ENCODE results near the gene RPAP3. TPM values are rescaled to one million over a fixed set of nuclear protein-coding genes. Genes with fewer than 3 reads are reported as not detected.

The RPAP3 gene
- polyA plus RNA-seq, 1 donor from 2014 or later: 39.7 TPM

DNA sequence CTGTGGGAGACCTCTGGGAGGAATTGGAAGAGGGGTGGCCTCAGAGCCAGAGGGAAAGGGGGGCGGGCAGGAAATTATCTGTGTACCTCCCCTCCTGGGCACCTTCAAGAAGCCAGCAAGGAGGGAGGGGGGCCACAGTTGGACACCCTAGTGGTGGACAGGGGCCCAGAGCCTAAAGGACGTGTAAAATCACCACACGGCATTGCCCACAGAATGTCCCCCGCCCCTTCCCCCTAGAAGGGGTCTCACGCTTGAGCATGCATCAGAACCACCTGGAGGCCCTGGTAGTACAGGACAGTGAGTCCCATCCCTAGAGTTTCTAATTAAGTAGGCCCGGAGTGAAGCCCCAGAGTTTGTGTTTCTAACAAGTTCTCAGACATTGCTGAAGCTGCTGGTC, 11.2 kb upstream of the RPAP3 start:
- H3K27me3 ChIP-seq (ENCODE audit: insufficient read depth, low read depth, low read length): no peaks in the 10 kb centered on the region
- H3F3A ChIP-seq (ENCODE audit: insufficient read depth, low read length, poor library complexity, severe bottlenecking): no peaks in the 10 kb centered on the region
- H3K36me3 ChIP-seq (ENCODE audit: insufficient read depth, low read length): no peaks in the 10 kb centered on the region
- no peak overlapping the region for H3K4me3 ChIP-seq (ENCODE audit: low read length)
- no peaks in the 10 kb centered on the region for H3K9me2 ChIP-seq (ENCODE audit: insufficient read depth, low read length)
- H3K79me2 ChIP-seq (replicated peaks; ENCODE audit: insufficient read depth, low read length): no peaks in the 10 kb centered on the region
- no peaks in the 10 kb centered on the region for H4K20me1 ChIP-seq (ENCODE audit: insufficient read depth)
- H3K9me3 ChIP-seq (ENCODE audit: low read length): no peaks in the 10 kb centered on the region
- H2AFZ ChIP-seq (ENCODE audit: low read depth, low read length): no peak overlapping the region
- H3K27ac ChIP-seq (ENCODE audit: low read length): no peak overlapping the region
- H3K9ac ChIP-seq (ENCODE audit: low read length): no peak overlapping the region
- no peak overlapping the region for H3K4me2 ChIP-seq (ENCODE audit: low read length)
- TF ChIP-seq EZH2 (IDR thresholded peaks at IDR 0.05; ENCODE audit: borderline replicate concordance, insufficient read depth, low read length, poor library complexity, severe bottlenecking) (no peak), RAD21 (conservative IDR thresholded peaks at IDR 0.05) (no peak), MXI1 (conservative IDR thresholded peaks at IDR 0.05; ENCODE audit: poor library complexity, severe bottlenecking) (no peak), EP300 (conservative IDR thresholded peaks at IDR 0.05; ENCODE audit: poor library complexity, severe bottlenecking) (no peak), TAF1 (IDR thresholded peaks at IDR 0.05; ENCODE audit: low read depth) (no peak), POLR2AphosphoS5 (IDR thresholded peaks at IDR 0.05) (no peak)
- TF ChIP-seq, protein P1, sequence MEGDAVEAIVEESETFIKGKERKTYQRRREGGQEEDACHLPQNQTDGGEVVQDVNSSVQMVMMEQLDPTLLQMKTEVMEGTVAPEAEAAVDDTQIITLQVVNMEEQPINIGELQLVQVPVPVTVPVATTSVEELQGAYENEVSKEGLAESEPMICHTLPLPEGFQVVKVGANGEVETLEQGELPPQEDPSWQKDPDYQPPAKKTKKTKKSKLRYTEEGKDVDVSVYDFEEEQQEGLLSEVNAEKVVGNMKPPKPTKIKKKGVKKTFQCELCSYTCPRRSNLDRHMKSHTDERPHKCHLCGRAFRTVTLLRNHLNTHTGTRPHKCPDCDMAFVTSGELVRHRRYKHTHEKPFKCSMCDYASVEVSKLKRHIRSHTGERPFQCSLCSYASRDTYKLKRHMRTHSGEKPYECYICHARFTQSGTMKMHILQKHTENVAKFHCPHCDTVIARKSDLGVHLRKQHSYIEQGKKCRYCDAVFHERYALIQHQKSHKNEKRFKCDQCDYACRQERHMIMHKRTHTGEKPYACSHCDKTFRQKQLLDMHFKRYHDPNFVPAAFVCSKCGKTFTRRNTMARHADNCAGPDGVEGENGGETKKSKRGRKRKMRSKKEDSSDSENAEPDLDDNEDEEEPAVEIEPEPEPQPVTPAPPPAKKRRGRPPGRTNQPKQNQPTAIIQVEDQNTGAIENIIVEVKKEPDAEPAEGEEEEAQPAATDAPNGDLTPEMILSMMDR (IDR thresholded peaks at IDR 0.05; ENCODE audit: poor library complexity, severe bottlenecking): no peak

DNA sequence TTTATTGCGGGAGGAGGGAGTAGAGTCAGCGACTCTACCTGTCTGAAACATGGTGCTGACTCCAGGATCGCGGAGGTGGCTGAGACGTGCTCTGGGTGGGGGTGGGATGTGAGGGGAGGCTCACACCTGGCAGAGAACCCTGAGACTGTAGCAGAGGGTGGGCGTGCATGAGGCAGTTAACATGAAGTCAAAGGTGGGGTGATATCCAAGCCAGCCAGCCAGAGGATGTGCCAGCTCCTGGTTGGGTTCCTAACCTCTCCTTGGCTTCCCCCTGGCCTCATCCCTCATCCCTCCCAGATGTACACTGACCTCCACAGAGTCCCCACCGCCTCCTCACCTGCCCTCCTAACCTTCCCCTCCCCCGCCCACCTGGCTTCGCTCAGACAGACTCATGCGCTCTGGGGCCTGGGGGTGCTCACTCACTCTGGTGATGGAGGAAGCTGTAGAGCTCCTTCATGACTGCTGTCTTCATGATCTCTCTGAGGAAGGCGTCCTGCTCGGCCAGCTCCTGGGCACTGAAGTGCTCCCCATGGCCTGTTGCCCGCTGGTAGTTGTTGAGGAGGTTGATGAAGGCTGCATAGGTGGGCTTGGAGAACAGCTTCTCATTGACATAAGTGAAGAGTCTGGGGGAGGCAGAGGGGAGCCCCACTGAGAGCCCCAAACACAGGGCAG, 10.2 kb upstream of the RPAP3 start:
- H3K9me3 ChIP-seq (ENCODE audit: low read length): no peaks in the 10 kb centered on the region
- H3K36me3 ChIP-seq (ENCODE audit: insufficient read depth, low read length): no peaks in the 10 kb centered on the region
- TF ChIP-seq POLR2AphosphoS5 (IDR thresholded peaks at IDR 0.05) (no peak), SMC3 (conservative IDR thresholded peaks at IDR 0.05; ENCODE audit: poor library complexity) (no peak), RAD21 (conservative IDR thresholded peaks at IDR 0.05) (no peak), TAF1 (IDR thresholded peaks at IDR 0.05; ENCODE audit: low read depth) (no peak), MXI1 (conservative IDR thresholded peaks at IDR 0.05; ENCODE audit: poor library complexity, severe bottlenecking) (no peak), EP300 (conservative IDR thresholded peaks at IDR 0.05; ENCODE audit: poor library complexity, severe bottlenecking) (no peak), EZH2 (IDR thresholded peaks at IDR 0.05; ENCODE audit: borderline replicate concordance, insufficient read depth, low read length, poor library complexity, severe bottlenecking) (no peak)
- TF ChIP-seq, protein P1 (IDR thresholded peaks at IDR 0.05; ENCODE audit: poor library complexity, severe bottlenecking): no peak
- TF ChIP-seq, protein P2, sequence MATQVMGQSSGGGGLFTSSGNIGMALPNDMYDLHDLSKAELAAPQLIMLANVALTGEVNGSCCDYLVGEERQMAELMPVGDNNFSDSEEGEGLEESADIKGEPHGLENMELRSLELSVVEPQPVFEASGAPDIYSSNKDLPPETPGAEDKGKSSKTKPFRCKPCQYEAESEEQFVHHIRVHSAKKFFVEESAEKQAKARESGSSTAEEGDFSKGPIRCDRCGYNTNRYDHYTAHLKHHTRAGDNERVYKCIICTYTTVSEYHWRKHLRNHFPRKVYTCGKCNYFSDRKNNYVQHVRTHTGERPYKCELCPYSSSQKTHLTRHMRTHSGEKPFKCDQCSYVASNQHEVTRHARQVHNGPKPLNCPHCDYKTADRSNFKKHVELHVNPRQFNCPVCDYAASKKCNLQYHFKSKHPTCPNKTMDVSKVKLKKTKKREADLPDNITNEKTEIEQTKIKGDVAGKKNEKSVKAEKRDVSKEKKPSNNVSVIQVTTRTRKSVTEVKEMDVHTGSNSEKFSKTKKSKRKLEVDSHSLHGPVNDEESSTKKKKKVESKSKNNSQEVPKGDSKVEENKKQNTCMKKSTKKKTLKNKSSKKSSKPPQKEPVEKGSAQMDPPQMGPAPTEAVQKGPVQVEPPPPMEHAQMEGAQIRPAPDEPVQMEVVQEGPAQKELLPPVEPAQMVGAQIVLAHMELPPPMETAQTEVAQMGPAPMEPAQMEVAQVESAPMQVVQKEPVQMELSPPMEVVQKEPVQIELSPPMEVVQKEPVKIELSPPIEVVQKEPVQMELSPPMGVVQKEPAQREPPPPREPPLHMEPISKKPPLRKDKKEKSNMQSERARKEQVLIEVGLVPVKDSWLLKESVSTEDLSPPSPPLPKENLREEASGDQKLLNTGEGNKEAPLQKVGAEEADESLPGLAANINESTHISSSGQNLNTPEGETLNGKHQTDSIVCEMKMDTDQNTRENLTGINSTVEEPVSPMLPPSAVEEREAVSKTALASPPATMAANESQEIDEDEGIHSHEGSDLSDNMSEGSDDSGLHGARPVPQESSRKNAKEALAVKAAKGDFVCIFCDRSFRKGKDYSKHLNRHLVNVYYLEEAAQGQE (IDR thresholded peaks at IDR 0.05; ENCODE audit: borderline replicate concordance): no peak
- no peak overlapping the region for H2AFZ ChIP-seq (ENCODE audit: low read depth, low read length)
- H4K20me1 ChIP-seq (ENCODE audit: insufficient read depth): no peaks in the 10 kb centered on the region
- H3F3A ChIP-seq (ENCODE audit: insufficient read depth, low read length, poor library complexity, severe bottlenecking): no peaks in the 10 kb centered on the region
- no peaks in the 10 kb centered on the region for H3K79me2 ChIP-seq (replicated peaks; ENCODE audit: insufficient read depth, low read length)
- no peaks in the 10 kb centered on the region for H3K27me3 ChIP-seq (ENCODE audit: insufficient read depth, low read depth, low read length)
- no peak overlapping the region for H3K4me2 ChIP-seq (ENCODE audit: low read length)
- no peak overlapping the region for H3K27ac ChIP-seq (ENCODE audit: low read length)
- no peaks in the 10 kb centered on the region for H3K9me2 ChIP-seq (ENCODE audit: insufficient read depth, low read length)
- H3K9ac ChIP-seq (ENCODE audit: low read length): no peak overlapping the region
- no peak overlapping the region for H3K4me3 ChIP-seq (ENCODE audit: low read length)
